Right lobe of liver (tissue), 4 donors: ENCODE data around the gene MAPT.

Experiments used
- CTCF ChIP-seq, 4 donors: fragments of 200-600 bp in 3 of 4; fragments of 450-650 bp in 1 of 4; IDR thresholded peaks; one replicate each; pipeline versions ENCODE4 v1.5.1 to v1.8.0; 2016 to 2022; ENCODE audit warnings: antibody characterized with exemption in 4 of 4, mild to moderate bottlenecking in 2 of 4
- POLR2A ChIP-seq: fragments of 450-650 bp; IDR thresholded peaks from one replicate; pipeline ENCODE4 v1.6.1; 2017; ENCODE audit warnings: antibody characterized with exemption, mild to moderate bottlenecking
- donor health status: DM: no; HTN: no; CAD: no.
- donor health status: DM: no; HTN: no; CAD: no.
- donor health status: DM: no; HTN: yes; CAD: no.

DNA sequence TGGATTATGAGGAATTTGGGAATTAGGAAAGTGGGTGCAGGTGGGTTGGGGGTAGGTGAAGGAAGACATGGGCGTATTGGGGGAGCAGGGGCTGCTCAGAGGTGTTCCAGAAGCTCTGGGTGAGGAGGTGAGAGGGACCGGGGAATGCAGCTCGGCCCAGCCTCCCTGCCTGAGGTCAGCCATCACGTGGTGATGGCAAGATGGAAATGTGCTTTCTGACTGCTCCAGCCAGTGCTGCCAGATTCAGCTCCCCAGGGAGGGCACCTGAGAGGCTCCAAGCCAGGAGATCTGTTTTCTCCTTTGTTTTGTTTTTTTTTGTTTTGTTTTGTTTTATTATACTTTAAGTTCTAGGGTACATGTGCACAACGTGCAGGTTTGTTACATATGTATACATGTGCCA, 69.5 kb downstream of the MAPT start:
- no peak for TF ChIP-seq CTCF (IDR thresholded peaks at IDR 0.05)
- no peak for TF ChIP-seq POLR2A
